Nasal cavity respiratory epithelium epithelial cell of viscerocranial mucosa (primary cell): ENCODE measurements around the gene RNF183. TPM values are rescaled to one million over a fixed set of nuclear protein-coding genes. Genes with fewer than 3 reads are reported as not detected.

Source experiments
- total RNA-seq: library from RNA; depleted of rRNA; stranded (reverse); fragments of >200 nt; gene quantifications from 2 replicates; pipeline ENCODE4 v1.2.3, GENCODE V29; 2014

The RNF183 gene, protein sequence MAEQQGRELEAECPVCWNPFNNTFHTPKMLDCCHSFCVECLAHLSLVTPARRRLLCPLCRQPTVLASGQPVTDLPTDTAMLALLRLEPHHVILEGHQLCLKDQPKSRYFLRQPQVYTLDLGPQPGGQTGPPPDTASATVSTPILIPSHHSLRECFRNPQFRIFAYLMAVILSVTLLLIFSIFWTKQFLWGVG
- total RNA-seq: 0.50 TPM in 1 of 2 replicates, not detected in the other

DNA sequence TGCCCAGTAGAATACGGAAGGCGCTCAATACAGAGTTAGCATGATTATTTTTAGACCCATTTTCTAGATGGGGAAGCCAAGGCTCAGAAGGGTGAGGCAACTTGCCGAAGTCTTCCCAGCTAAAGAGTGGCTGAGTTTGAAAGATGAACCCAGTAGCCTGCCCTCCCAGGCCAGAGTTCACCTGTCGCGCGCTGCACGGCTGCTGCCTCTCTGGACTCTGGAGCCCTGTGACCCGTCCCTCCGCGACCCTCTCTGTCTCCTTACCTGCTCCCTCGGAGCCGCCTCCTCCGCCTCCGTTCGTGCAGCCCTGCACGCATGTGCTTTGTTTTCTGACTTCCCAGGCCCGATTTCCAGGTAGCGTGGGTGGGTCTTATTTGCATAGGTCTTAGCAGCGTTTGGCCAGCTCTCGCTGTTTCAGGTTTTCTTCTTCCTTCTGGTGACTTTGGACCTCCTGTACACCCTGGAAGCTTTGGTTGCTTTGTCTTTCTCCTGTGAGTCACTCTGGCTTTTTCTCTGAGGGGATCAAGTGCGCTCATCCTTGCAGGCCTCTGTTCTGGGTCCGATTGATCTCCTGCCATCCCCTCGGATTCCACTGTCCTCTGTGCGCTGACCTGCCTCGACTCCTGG, at the start of gene RNF183:
TSS of gene RNF183 (minus strand) at position 585 of the 627 bp plus-strand sequence. CDS start 5,192 bp downstream, outside the sequence.

DNA sequence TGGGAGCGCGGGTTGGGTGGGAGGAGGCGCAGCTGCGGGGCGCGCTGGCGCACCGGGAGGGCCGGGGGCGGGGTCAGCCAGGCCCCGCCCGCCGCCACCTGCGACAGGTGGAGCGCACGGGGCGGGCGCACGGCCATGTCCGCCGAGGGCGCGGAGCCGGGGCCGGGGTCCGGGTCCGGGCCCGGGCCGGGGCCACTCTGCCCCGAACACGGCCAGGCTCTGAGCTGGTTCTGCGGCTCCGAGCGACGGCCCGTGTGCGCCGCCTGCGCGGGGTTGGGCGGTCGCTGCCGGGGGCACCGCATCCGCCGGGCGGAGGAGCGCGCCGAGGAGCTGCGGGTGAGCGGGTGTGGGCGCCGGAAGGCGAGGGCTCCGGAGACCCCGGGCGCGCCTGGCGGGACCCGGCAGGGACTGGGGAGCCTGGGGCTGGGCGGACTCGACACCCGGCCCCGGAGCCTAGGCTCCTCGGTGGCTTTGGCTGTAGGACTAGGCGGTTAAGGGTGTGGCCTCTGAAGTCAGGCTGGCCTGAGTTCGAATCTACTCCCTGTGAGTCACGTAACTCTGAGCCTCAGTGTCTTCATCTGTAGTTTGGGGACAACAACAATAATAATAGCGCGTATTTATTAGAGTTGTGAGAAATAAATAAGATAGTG, 46.4 kb upstream of the RNF183 start, which contains the start of gene BSPRY:
TSS of gene BSPRY (plus strand) at position 97 of the 650 bp plus-strand sequence. CDS start at position 136, 39 bp downstream.

GRCh38 chr9:113340011-113340699, 37.0 kb upstream of the RNF183 start, which contains the start of gene WDR31:
Gene WDR31 (minus strand): TSS chr9:113340275. CDS start chr9:113332022, 8,253 bp downstream.

GRCh38 chr9:113275157-113276131, 27.7 kb downstream of the RNF183 start, which contains the start of the genes CDC26 and PRPF4:
Gene CDC26 (minus strand): TSS chr9:113275572. CDS start chr9:113272507, 3,065 bp downstream.
Gene PRPF4 (plus strand): TSS chr9:113275658. CDS start chr9:113275744, 86 bp downstream.

Other genes with a start within 250 kb of the RNF183 start
- 0.68 and 1.8 TPM in 2 replicates for gene ZFP37, start 246.7 kb downstream of the RNF183 start, total RNA-seq
- 48.1 and 81.7 TPM in 2 replicates for gene SLC31A2, start 152.4 kb downstream of the RNF183 start, total RNA-seq
- 12.3 and 27.1 TPM in 2 replicates for gene FKBP15, start 82.1 kb downstream of the RNF183 start, total RNA-seq
- gene SLC31A1, start 81.8 kb downstream of the RNF183 start, total RNA-seq: 42.5 and 44.1 TPM in 2 replicates
- gene CDC26, start 27.8 kb downstream of the RNF183 start, total RNA-seq: 20.5 and 23.8 TPM in 2 replicates
- 49.2 and 59.5 TPM in 2 replicates for gene PRPF4, start 27.7 kb downstream of the RNF183 start, total RNA-seq
- 4.1 and 4.8 TPM in 2 replicates for gene WDR31, start 36.9 kb upstream of the RNF183 start, total RNA-seq
- gene BSPRY, start 46.2 kb upstream of the RNF183 start, total RNA-seq: 6.1 and 6.5 TPM in 2 replicates
- gene HDHD3, start 73.6 kb upstream of the RNF183 start, total RNA-seq: 17.1 and 19.4 TPM in 2 replicates
- gene ALAD, start 97.9 kb upstream of the RNF183 start, total RNA-seq: 2.4 and 12.2 TPM in 2 replicates
- gene POLE3, start 107.3 kb upstream of the RNF183 start, total RNA-seq: 51.9 and 56.6 TPM in 2 replicates
- gene C9orf43, start 107.4 kb upstream of the RNF183 start, total RNA-seq: 0.34 and 0.71 TPM in 2 replicates
- 32.0 and 37.6 TPM in 2 replicates for gene RGS3, start 160.4 kb upstream of the RNF183 start, total RNA-seq